K562 (cell line): ENCODE results near the gene TCF7. TPM values are rescaled to one million over a fixed set of nuclear protein-coding genes. Genes with fewer than 3 reads are reported as not detected.
A peak's percentile ranks its signal among the peaks of the same experiment; 100 is the strongest.

ENCODE experiments used
- ATAC-seq: fragments of 200-7000 bp; cut with Tn5 transposase; 3 replicates; pipeline ENCODE4 v1.9.1; 2020; ENCODE audit warnings: moderate library complexity
- BruUV-seq: library from RNA; stranded (reverse); fragments of 400-500 nt; replicated peaks from 2 replicates; lab custom pipeline; 2021; lab: Mats Ljungman, UMichigan
- CTCF ChIA-PET: fragments of 300-600 bp; formaldehyde crosslinking; extraction: SDS; loops from one replicate; lab custom pipeline; 2021; ENCODE audit warnings: low intra/inter-chr PET ratio; lab: Yijun Ruan, JAX
- POLR2A ChIA-PET: fragments of 300-600, 350-650 bp; sonication (Branson Sonifier 250); formaldehyde crosslinking; extraction: SDS; loops from one replicate; lab custom pipeline; 2021; ENCODE audit warnings: antibody characterized with exemption, inconsistent platforms; lab: Yijun Ruan, JAX
- DNase-seq, 4 experiments: peaks; one replicate each; pipeline versions ENCODE4 v3.0.0 to v3.0.0-alpha.2; 2011 to 2018; ENCODE audit warnings: low spot score in 3 of 4, mixed read lengths in 3 of 4; ENCODE audit errors: extremely low read depth in 1 of 4
- FAIRE-seq: peaks from 2 replicates; lab custom pipeline; 2011; peaks lifted over from hg19 to GRCh38; lab: Jason Lieb, UNC
- H2AFZ ChIP-seq: 2 replicates; pipeline ENCODE4 v1.6.0; 2011; ENCODE audit warnings: low read depth, low read length, control low read depth, inconsistent platforms
- H3K27ac ChIP-seq: fragments of 200-600 bp; 3 replicates; pipeline ENCODE4 v1.8.0; 2011; ENCODE audit warnings: low read depth, mild to moderate bottlenecking, control low read depth, inconsistent platforms, low read length, moderate library complexity, mixed read lengths; ENCODE audit errors: extremely low read depth
- H3K27me3 ChIP-seq, 2 experiments: fragments of 300-600 bp in 1 of 2; 2 replicates in 1 of 2; 3 replicates in 1 of 2; pipeline versions ENCODE4 v1.6.0 to v1.8.0; 2011; ENCODE audit warnings: inconsistent platforms in 2 of 2, low read length in 2 of 2, mild to moderate bottlenecking in 1 of 2, mixed read lengths in 1 of 2, moderate library complexity in 1 of 2; ENCODE audit not compliant: control insufficient read depth in 2 of 2, insufficient read depth in 2 of 2
- H3K36me3 ChIP-seq: fragments of 300-600 bp; 3 replicates; pipeline ENCODE4 v1.8.0; 2011; ENCODE audit warnings: mild to moderate bottlenecking, low read length, inconsistent platforms; ENCODE audit not compliant: control insufficient read depth, insufficient read depth
- H3K4me1 ChIP-seq, 2 experiments: fragments of 200-600 bp in 1 of 2; replicated peaks in 1 of 2; 2 replicates in 1 of 2; 3 replicates in 1 of 2; pipeline versions ENCODE4 v1.5.1 to v1.8.0; 2011; ENCODE audit warnings: inconsistent platforms in 2 of 2, low read length in 2 of 2, mild to moderate bottlenecking in 1 of 2, mixed read lengths in 1 of 2, moderate library complexity in 1 of 2; ENCODE audit not compliant: control insufficient read depth in 2 of 2, insufficient read depth in 2 of 2
- H3K4me2 ChIP-seq: 2 replicates; pipeline ENCODE4 v1.6.1; 2011; ENCODE audit warnings: low read length, control low read depth, inconsistent platforms, mixed read lengths; ENCODE audit not compliant: insufficient read depth
- H3K4me3 ChIP-seq: fragments of 200-600 bp; sonication (generic), shearing (Covaris generic); 2 replicates; pipeline ENCODE4 v1.5.1; 2016; ENCODE audit warnings: control low read depth, inconsistent platforms
- H3K79me2 ChIP-seq: fragments of 200-600 bp; 3 replicates; pipeline ENCODE4 v1.8.0; 2011; ENCODE audit warnings: low read length, inconsistent platforms; ENCODE audit not compliant: control insufficient read depth, insufficient read depth
- H3K9ac ChIP-seq, 2 experiments: 2 replicates each; pipeline versions ENCODE4 v1.6.0 to v1.6.1; 2011; ENCODE audit warnings: low read depth in 2 of 2, low read length in 2 of 2, control low read depth in 1 of 2, inconsistent platforms in 1 of 2, mild to moderate bottlenecking in 1 of 2, mixed read lengths in 1 of 2; ENCODE audit not compliant: insufficient read depth in 1 of 2
- H3K9me1 ChIP-seq: one replicate; pipeline ENCODE4 v1.6.0; 2011; ENCODE audit warnings: inconsistent platforms, mild to moderate bottlenecking, low read length, moderate library complexity; ENCODE audit not compliant: control insufficient read depth, insufficient read depth
- H3K9me3 ChIP-seq: replicated peaks from 2 replicates; pipeline ENCODE4 v1.5.1; 2011; ENCODE audit warnings: low read depth, low read length, inconsistent platforms; ENCODE audit not compliant: control insufficient read depth, insufficient read depth
- H4K20me1 ChIP-seq: replicated peaks from 2 replicates; pipeline ENCODE4 v1.6.1; 2011; ENCODE audit warnings: low read length, inconsistent platforms, mixed read lengths; ENCODE audit not compliant: control insufficient read depth, insufficient read depth
- FOSL1 ChIP-seq: fragments of 200-800 bp; sonication (Bioruptor generic); conservative IDR thresholded peaks from 2 replicates; pipeline ENCODE4 v1.6.1; 2016; ENCODE audit warnings: missing genetic modification characterization, missing compliant biosample characterization
- JUND ChIP-seq, 2 experiments: IDR thresholded peaks; 2 replicates in 1 of 2; 3 replicates in 1 of 2; pipeline ENCODE4 v1.6.1; 2011; ENCODE audit warnings: borderline replicate concordance in 2 of 2, low read depth in 2 of 2, low read length in 2 of 2, improper control_type of control experiment in 1 of 2, missing biosample characterization in 1 of 2, missing genetic modification characterization in 1 of 2, missing genetic modification reagents in 1 of 2
- NCOA4 ChIP-seq: fragments of 450-650 bp; IDR thresholded peaks from 2 replicates; pipeline ENCODE4 v1.6.1; 2018; ENCODE audit warnings: mild to moderate bottlenecking; ENCODE audit not compliant: partially characterized antibody
- NFIX ChIP-seq: fragments of 250-450 bp; sonication (Bioruptor Pico); IDR thresholded peaks from 2 replicates; pipeline ENCODE4 v1.4.0; 2020; ENCODE audit warnings: low read depth, mild to moderate bottlenecking, moderate library complexity
- WGBS: fragments of 100-300 bp; shearing (Covaris generic); methylation state at CpG from one replicate; pipeline ENCODE4 v1.1.6; 2016; ENCODE audit warnings: low coverage, mixed read lengths; ENCODE audit not compliant: insufficient coverage; ENCODE audit errors: missing lambda C conversion rate; 5-methylcytosine and 5-hydroxymethylcytosine counted together
- in situ Hi-C: fragments of 300-500 bp; cut with MboI; formaldehyde crosslinking; loops from 4 replicates; pipeline ENCODE4 v1.15.0; 2018; ENCODE audit warnings: inconsistent platforms, mixed read lengths
- intact Hi-C: fragments of 100-400 bp; cut with micrococcal nuclease; formaldehyde crosslinking; loops from 2 replicates; pipeline ENCODE4 v1.14.2; 2022
- polyA plus RNA-seq, 8 experiments: library from polyadenylated mRNA; depleted of rRNA in 4 of 8; stranded (reverse) in 5 of 8; unstranded in 3 of 8; fragments of >200 nt; fragmentation: Nextera tagmentation in 2 of 8; fragmentation: Illumina TruSeq in 1 of 8; extraction: Ambion mirVana in 2 of 8; extraction: Trizol in 1 of 8; gene quantifications; 2 replicates each; pipeline versions ENCODE4 v1.2.1 to v1.2.3, GENCODE V29; 2011 to 2014; ENCODE audit warnings: inconsistent platforms in 1 of 8, missing spikeins in 1 of 8
- total RNA-seq, 7 experiments: library from RNA; depleted of rRNA in 6 of 7; stranded (reverse); fragments of >200 nt in 6 of 7; fragmentation: Illumina TruSeq in 2 of 7; extraction: Trizol in 2 of 7; gene quantifications; 2 replicates each; pipeline versions ENCODE4 v1.2.1 to v1.2.3, GENCODE V29; 2011 to 2021; ENCODE audit warnings: low replicate concordance in 1 of 7
- TF ChIP-seq, protein P1 (sequence below), 2 experiments: fragments of 450-650 bp in 1 of 2; sonication (generic) in 1 of 2; formaldehyde crosslinking in 1 of 2; IDR thresholded peaks in 1 of 2; conservative IDR thresholded peaks in 1 of 2; 2 replicates each; pipeline versions ENCODE4 v1.6.1 to v1.8.1; 2016 to 2023; ENCODE audit warnings: mild to moderate bottlenecking in 2 of 2, moderate library complexity in 2 of 2, inconsistent platforms in 1 of 2, missing genetic modification reagents in 1 of 2

Gene TCF7
- total and polyA plus RNA-seq, 9 of the 15 experiments (the other 6 are each of a cell fraction or from before 2014, with no cell fraction given): 1.6 to 14.9 (median 4.2) TPM

DNA sequence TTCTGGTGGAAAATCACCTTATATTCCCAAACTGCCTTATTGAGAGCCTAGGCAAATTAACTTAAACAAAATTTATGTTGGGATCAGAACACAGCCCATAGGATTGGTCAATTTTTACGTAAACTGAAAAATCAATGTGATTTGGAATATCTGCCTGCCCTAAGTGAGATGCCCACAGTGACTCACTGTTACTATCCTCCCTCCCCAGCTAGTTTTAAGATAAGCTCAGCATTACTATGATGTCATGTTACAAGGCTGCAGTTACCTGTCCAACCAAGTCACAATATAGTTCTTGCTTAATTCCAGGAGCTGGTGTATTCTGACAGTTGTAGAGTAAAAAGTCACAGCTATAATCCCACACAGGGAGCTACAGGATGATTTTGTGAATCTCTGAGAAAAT, 39.2 kb downstream of the TCF7 start:
- ATAC-seq: no peak
- Histone ChIP-seq H3K27ac (no peak overlapping the region), H2AFZ (no peak overlapping the region), H3K9me3 (no peaks in the 10 kb centered on the region), H3K9ac (no peak overlapping the region), H3K9me1 (no peaks in the 10 kb centered on the region), H3K4me2 (no peak overlapping the region), H3K36me3 (peaks cover 94% of the 10 kb centered on the region), H3K79me2 (peaks cover 22% of the 10 kb centered on the region; the same call in 1 of the 3 replicates), H3K4me1 (no peaks in the 10 kb centered on the region; a peak in 1 of 5 replicates), H3K27me3 (no peaks in the 10 kb centered on the region), H4K20me1 (no peaks in the 10 kb centered on the region), H3K4me3 (no peak overlapping the region)
- WGBS: 91% methylated on average over 1 of the region's 1 CpG
- intact Hi-C loops (no loop called here), in situ Hi-C loops (no loop called here)
- POLR2A ChIA-PET: interaction anchor here (0.7 to 3.1 kb wide), 7 partner anchors 8 to 432 kb away, joined by 5 to 13 read pairs (median 8); partner anchors contain the start of gene SKP1
- no peak for TF ChIP-seq NCOA4
- peak; percentile 59 for TF ChIP-seq FOSL1 (tag)
- no peak for TF ChIP-seq NFIX (CRISPR knock-in tag)
- TF ChIP-seq, protein P1, sequence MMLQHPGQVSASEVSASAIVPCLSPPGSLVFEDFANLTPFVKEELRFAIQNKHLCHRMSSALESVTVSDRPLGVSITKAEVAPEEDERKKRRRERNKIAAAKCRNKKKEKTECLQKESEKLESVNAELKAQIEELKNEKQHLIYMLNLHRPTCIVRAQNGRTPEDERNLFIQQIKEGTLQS (IDR thresholded peaks at IDR 0.05): peak; percentile 42; the same call in 1 of the 2 replicates
- TF ChIP-seq, protein P1 (CRISPR knock-in tag; conservative IDR thresholded peaks at IDR 0.05): no peak
- TF ChIP-seq JUND (IDR thresholded peaks at IDR 0.05; ENCODE audit: borderline replicate concordance, low read depth, low read length): peak; percentile 31; the same call in 1 of the 2 replicates
- no peak for TF ChIP-seq JUND (tag; IDR thresholded peaks at IDR 0.05; ENCODE audit: borderline replicate concordance, low read depth, low read length)
- DNase-seq: no peak
- FAIRE-seq: peak; percentile 40
- BruUV-seq: no TSS peak
- CTCF ChIA-PET: interaction anchor here (0.6 kb wide), 1 partner anchor 1277 kb away, joined by 3 read pairs; no protein-coding TSS in a partner anchor
